GM23338 (cell line): ENCODE data around the gene HSD17B2. TPM values are rescaled to one million over a fixed set of nuclear protein-coding genes. Genes with fewer than 3 reads are reported as not detected.

Experiments used
- ATAC-seq: fragments of 200-7000 bp; cut with Tn5 transposase; 3 replicates; pipeline ENCODE4 v1.9.1; 2020
- DNase-seq: peaks from one replicate; pipeline ENCODE4 v3.0.0-alpha.2; 2015; ENCODE audit warnings: low spot score
- H2AFZ ChIP-seq: fragments of 200-600 bp; sonication (generic); 2 replicates; pipeline ENCODE4 v1.8.0; 2016; ENCODE audit warnings: antibody characterized with exemption, mild to moderate bottlenecking, moderate library complexity
- H3F3A ChIP-seq: fragments of 200-600 bp; sonication (generic); replicated peaks from 2 replicates; pipeline ENCODE4 v1.8.0; 2017; ENCODE audit warnings: antibody characterized with exemption, mixed run types, low read depth
- H3K27ac ChIP-seq: fragments of 200-600 bp; sonication (generic); 2 replicates; pipeline ENCODE4 v1.6.1; 2016; ENCODE audit warnings: low read depth
- H3K27me3 ChIP-seq: fragments of 200-600 bp; sonication (generic); 2 replicates; pipeline ENCODE4 v1.8.0; 2016; ENCODE audit warnings: mild to moderate bottlenecking, mixed run types, moderate library complexity; ENCODE audit not compliant: insufficient read depth
- H3K36me3 ChIP-seq: fragments of 200-600 bp; sonication (generic); 2 replicates; pipeline ENCODE4 v1.8.0; 2016; ENCODE audit warnings: mild to moderate bottlenecking; ENCODE audit not compliant: insufficient read depth
- H3K4me1 ChIP-seq: fragments of 200-600 bp; sonication (generic); 2 replicates; pipeline ENCODE4 v1.8.0; 2016; ENCODE audit warnings: mild to moderate bottlenecking, moderate library complexity; ENCODE audit not compliant: insufficient read depth
- H3K4me2 ChIP-seq: fragments of 200-600 bp; sonication (generic); 2 replicates; pipeline ENCODE4 v1.7.1; 2017; ENCODE audit warnings: mixed run types
- H3K4me3 ChIP-seq: fragments of 200-600 bp; sonication (generic); 2 replicates; pipeline ENCODE4 v1.6.1; 2016; ENCODE audit warnings: mixed run types
- H3K79me2 ChIP-seq: fragments of 200-600 bp; sonication (generic); replicated peaks from 2 replicates; pipeline ENCODE4 v1.8.0; 2017; ENCODE audit warnings: mild to moderate bottlenecking; ENCODE audit not compliant: insufficient read depth
- H3K9me2 ChIP-seq: fragments of 200-600 bp; sonication (generic); 2 replicates; pipeline ENCODE4 v1.8.0; 2017; ENCODE audit not compliant: insufficient read depth
- H4K20me1 ChIP-seq: fragments of 200-600 bp; sonication (generic); replicated peaks from 2 replicates; pipeline ENCODE4 v1.8.0; 2017; ENCODE audit warnings: mild to moderate bottlenecking; ENCODE audit not compliant: insufficient read depth
- H3K27ac Mint-ChIP-seq: 2 replicates; pipeline ENCODE4 v1.8.0; 2020; ENCODE audit warnings: inconsistent platforms, mild to moderate bottlenecking, moderate library complexity, mixed read lengths
- H3K27me3 Mint-ChIP-seq: 3 replicates; pipeline ENCODE4 v1.8.0; 2022; ENCODE audit warnings: low read depth, mild to moderate bottlenecking, moderate library complexity, mixed read lengths, inconsistent platforms; ENCODE audit not compliant: insufficient read depth, poor library complexity
- H3K36me3 Mint-ChIP-seq: 3 replicates; pipeline ENCODE4 v1.8.0; 2021; ENCODE audit warnings: low read depth, mild to moderate bottlenecking, inconsistent platforms, moderate library complexity, mixed read lengths
- H3K4me1 Mint-ChIP-seq: 3 replicates; pipeline ENCODE4 v1.8.0; 2020; ENCODE audit warnings: mild to moderate bottlenecking, inconsistent platforms, mixed read lengths
- H3K4me3 Mint-ChIP-seq: 3 replicates; pipeline ENCODE4 v1.8.0; 2021; ENCODE audit warnings: moderate library complexity, mild to moderate bottlenecking, inconsistent platforms, mixed read lengths
- H3K9me3 Mint-ChIP-seq: 3 replicates; pipeline ENCODE4 v1.8.0; 2020; ENCODE audit warnings: moderate library complexity, mild to moderate bottlenecking, inconsistent platforms, mixed read lengths
- CREB1 ChIP-seq: fragments of 250-450 bp; sonication (Bioruptor Pico); IDR thresholded peaks from 2 replicates; pipeline ENCODE4 v1.5.0; 2020; ENCODE audit warnings: low read depth, mild to moderate bottlenecking, moderate library complexity
- ETS1 ChIP-seq: IDR thresholded peaks from 2 replicates; pipeline ENCODE4 v1.6.1; 2016; ENCODE audit warnings: antibody characterized with exemption
- EZH2 ChIP-seq: fragments of 200-600 bp; sonication (generic); IDR thresholded peaks from one replicate; pipeline ENCODE4 v1.8.0; 2017; ENCODE audit warnings: antibody characterized with exemption, mild to moderate bottlenecking, low read depth; ENCODE audit not compliant: unreplicated experiment
- EZH2phosphoT487 ChIP-seq: fragments of 200-600 bp; sonication (generic); IDR thresholded peaks from one replicate; pipeline ENCODE4 v1.8.1; 2018; ENCODE audit warnings: antibody characterized with exemption; ENCODE audit not compliant: unreplicated experiment
- JUNB ChIP-seq: IDR thresholded peaks from one replicate; pipeline ENCODE4 v1.6.1; 2016; ENCODE audit warnings: antibody characterized with exemption; ENCODE audit not compliant: unreplicated experiment
- NANOG ChIP-seq: IDR thresholded peaks from 2 replicates; pipeline ENCODE4 v1.6.1; 2016; ENCODE audit warnings: antibody characterized with exemption, borderline replicate concordance
- POLR2AphosphoS5 ChIP-seq: IDR thresholded peaks from 2 replicates; pipeline ENCODE4 v1.6.1; 2016; ENCODE audit warnings: antibody characterized with exemption, low read depth
- STAT1 ChIP-seq: IDR thresholded peaks from one replicate; pipeline ENCODE4 v1.6.1; 2016; ENCODE audit warnings: antibody characterized with exemption; ENCODE audit not compliant: unreplicated experiment
- ZNF114 ChIP-seq: fragments of 250-450 bp; sonication (Bioruptor Pico); IDR thresholded peaks from 2 replicates; pipeline ENCODE4 v1.5.0; 2020; ENCODE audit warnings: mild to moderate bottlenecking, moderate library complexity
- ZNF331 ChIP-seq: fragments of 250-450 bp; sonication (Bioruptor Pico); IDR thresholded peaks from 2 replicates; pipeline ENCODE4 v1.5.0; 2020; ENCODE audit warnings: low read depth, mild to moderate bottlenecking, moderate library complexity
- polyA plus RNA-seq: library from polyadenylated mRNA; unstranded; fragments of >200 nt; fragmentation: Nextera tagmentation; extraction: Ambion mirVana; gene quantifications from 2 replicates; pipeline ENCODE4 v1.2.1, GENCODE V29; 2016
- total RNA-seq: library from RNA; depleted of rRNA; stranded (reverse); fragments of >200 nt; shearing (Covaris generic); gene quantifications from 2 replicates; pipeline ENCODE4 v1.2.3, GENCODE V29; 2014
- TF ChIP-seq, protein P1 (sequence below): fragments of 250-450 bp; sonication (Bioruptor Pico); IDR thresholded peaks from 2 replicates; pipeline ENCODE4 v1.5.0; 2020; ENCODE audit warnings: mild to moderate bottlenecking, moderate library complexity
- TF ChIP-seq, protein P2 (sequence below), 2 experiments: fragments of 200-600 bp in 1 of 2; sonication (generic) in 1 of 2; conservative IDR thresholded peaks; 2 replicates each; pipeline versions ENCODE4 v1.5.1 to v1.6.1; 2016 to 2017; ENCODE audit warnings: antibody characterized with exemption in 2 of 2, low read depth in 2 of 2, mild to moderate bottlenecking in 2 of 2, moderate library complexity in 1 of 2

The HSD17B2 gene
- total and polyA plus RNA-seq, 2 experiments from 2014 or later = 0.29 TPM; not detected in 1

DNA sequence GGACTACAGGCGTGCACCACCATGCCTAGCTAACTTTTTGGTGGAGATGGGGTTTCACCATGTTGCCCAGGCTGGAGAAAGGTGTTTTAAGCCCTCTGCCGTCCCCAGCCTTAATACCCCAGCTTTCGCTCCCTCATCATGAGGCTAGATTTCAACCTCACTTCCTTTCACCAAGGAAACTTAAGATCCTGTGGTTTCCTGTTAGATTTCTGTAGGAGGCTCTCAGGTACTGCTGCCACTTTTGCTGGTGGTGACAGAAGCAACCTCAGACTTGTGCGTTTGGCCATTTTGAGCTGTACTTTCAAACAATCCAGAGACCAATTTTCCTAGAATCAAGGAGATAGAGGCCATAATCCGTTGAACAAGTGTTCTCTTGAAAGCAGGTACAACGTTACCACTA lies 98.7 kb downstream of the HSD17B2 start:
- Mint-ChIP-seq H3K4me1 (peaks cover 7% of the 10 kb centered on the region), H3K9me3 (peaks cover 3% of the 10 kb centered on the region; the same call in 1 of the 3 replicates), H3K27ac (no peak overlapping the region), H3K27me3 (peaks cover 2% of the 10 kb centered on the region), H3K4me3 (no peak overlapping the region), H3K36me3 (peaks cover 21% of the 10 kb centered on the region)
- Histone ChIP-seq H3K4me1 (peaks cover 2% of the 10 kb centered on the region; the same call in 1 of the 2 replicates), H4K20me1 (no peaks in the 10 kb centered on the region), H3K4me2 (no peak overlapping the region), H3K4me3 (no peak overlapping the region), H3K79me2 (peaks cover 7% of the 10 kb centered on the region; the same call in 1 of the 2 replicates), H3F3A (no peaks in the 10 kb centered on the region), H3K27me3 (no peaks in the 10 kb centered on the region), H2AFZ (no peak overlapping the region), H3K27ac (no peak overlapping the region), H3K9me2 (no peaks in the 10 kb centered on the region), H3K36me3 (no peaks in the 10 kb centered on the region; the same call in 1 of the 2 replicates)
- DNase-seq = no peak
- TF ChIP-seq NANOG = no peak
- no peak for ATAC-seq

DNA sequence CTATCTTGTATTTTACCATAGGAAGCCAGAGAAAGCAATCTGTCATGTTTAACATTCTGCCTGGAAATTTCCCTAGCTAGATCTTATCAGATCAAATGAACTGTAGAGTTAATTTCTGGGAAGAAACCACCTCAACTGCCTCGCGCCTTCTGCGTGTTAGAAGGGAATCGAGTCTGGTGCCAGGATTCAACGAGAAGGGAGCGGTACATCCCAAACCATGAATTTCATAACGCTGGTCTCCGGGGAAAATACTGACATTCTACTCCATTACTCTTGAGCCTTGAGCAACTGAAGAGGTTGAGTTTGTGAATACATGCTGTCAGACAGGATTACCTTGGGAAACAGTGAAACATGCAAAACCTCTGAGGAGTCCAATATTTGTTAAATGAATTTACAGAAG lies 99.8 kb downstream of the HSD17B2 start:
- no peak overlapping the region for H3K27ac ChIP-seq
- no peaks in the 10 kb centered on the region for H3K9me2 ChIP-seq
- Mint-ChIP-seq H3K4me1 (peaks cover 11% of the 10 kb centered on the region), H3K9me3 (peaks cover 5% of the 10 kb centered on the region; the same call in 1 of the 3 replicates), H3K36me3 (peaks cover 25% of the 10 kb centered on the region), H3K27ac (no peak overlapping the region), H3K4me3 (no peak overlapping the region), H3K27me3 (peaks cover 3% of the 10 kb centered on the region)
- no peaks in the 10 kb centered on the region for H3K27me3 ChIP-seq
- no peak overlapping the region for H2AFZ ChIP-seq
- DNase-seq (no peak), ATAC-seq (no peak)
- no peaks in the 10 kb centered on the region for H3F3A ChIP-seq
- H4K20me1 ChIP-seq = no peaks in the 10 kb centered on the region
- peaks cover 7% of the 10 kb centered on the region; the same call in 1 of the 2 replicates for H3K79me2 ChIP-seq
- H3K4me1 ChIP-seq = peaks cover 5% of the 10 kb centered on the region; the same call in 1 of the 2 replicates
- no peak overlapping the region for H3K4me2 ChIP-seq
- H3K4me3 ChIP-seq = no peak overlapping the region
- H3K36me3 ChIP-seq = no peaks in the 10 kb centered on the region; the same call in 1 of the 2 replicates
- TF ChIP-seq JUNB (no peak), POLR2AphosphoS5 (no peak), ZNF114 (CRISPR knock-in tag) (no peak), NANOG (no peak), STAT1 (no peak), EZH2 (no peak), EZH2phosphoT487 (no peak), ETS1 (no peak), CREB1 (no peak), ZNF331 (CRISPR knock-in tag) (no peak)
- TF ChIP-seq, protein P1, sequence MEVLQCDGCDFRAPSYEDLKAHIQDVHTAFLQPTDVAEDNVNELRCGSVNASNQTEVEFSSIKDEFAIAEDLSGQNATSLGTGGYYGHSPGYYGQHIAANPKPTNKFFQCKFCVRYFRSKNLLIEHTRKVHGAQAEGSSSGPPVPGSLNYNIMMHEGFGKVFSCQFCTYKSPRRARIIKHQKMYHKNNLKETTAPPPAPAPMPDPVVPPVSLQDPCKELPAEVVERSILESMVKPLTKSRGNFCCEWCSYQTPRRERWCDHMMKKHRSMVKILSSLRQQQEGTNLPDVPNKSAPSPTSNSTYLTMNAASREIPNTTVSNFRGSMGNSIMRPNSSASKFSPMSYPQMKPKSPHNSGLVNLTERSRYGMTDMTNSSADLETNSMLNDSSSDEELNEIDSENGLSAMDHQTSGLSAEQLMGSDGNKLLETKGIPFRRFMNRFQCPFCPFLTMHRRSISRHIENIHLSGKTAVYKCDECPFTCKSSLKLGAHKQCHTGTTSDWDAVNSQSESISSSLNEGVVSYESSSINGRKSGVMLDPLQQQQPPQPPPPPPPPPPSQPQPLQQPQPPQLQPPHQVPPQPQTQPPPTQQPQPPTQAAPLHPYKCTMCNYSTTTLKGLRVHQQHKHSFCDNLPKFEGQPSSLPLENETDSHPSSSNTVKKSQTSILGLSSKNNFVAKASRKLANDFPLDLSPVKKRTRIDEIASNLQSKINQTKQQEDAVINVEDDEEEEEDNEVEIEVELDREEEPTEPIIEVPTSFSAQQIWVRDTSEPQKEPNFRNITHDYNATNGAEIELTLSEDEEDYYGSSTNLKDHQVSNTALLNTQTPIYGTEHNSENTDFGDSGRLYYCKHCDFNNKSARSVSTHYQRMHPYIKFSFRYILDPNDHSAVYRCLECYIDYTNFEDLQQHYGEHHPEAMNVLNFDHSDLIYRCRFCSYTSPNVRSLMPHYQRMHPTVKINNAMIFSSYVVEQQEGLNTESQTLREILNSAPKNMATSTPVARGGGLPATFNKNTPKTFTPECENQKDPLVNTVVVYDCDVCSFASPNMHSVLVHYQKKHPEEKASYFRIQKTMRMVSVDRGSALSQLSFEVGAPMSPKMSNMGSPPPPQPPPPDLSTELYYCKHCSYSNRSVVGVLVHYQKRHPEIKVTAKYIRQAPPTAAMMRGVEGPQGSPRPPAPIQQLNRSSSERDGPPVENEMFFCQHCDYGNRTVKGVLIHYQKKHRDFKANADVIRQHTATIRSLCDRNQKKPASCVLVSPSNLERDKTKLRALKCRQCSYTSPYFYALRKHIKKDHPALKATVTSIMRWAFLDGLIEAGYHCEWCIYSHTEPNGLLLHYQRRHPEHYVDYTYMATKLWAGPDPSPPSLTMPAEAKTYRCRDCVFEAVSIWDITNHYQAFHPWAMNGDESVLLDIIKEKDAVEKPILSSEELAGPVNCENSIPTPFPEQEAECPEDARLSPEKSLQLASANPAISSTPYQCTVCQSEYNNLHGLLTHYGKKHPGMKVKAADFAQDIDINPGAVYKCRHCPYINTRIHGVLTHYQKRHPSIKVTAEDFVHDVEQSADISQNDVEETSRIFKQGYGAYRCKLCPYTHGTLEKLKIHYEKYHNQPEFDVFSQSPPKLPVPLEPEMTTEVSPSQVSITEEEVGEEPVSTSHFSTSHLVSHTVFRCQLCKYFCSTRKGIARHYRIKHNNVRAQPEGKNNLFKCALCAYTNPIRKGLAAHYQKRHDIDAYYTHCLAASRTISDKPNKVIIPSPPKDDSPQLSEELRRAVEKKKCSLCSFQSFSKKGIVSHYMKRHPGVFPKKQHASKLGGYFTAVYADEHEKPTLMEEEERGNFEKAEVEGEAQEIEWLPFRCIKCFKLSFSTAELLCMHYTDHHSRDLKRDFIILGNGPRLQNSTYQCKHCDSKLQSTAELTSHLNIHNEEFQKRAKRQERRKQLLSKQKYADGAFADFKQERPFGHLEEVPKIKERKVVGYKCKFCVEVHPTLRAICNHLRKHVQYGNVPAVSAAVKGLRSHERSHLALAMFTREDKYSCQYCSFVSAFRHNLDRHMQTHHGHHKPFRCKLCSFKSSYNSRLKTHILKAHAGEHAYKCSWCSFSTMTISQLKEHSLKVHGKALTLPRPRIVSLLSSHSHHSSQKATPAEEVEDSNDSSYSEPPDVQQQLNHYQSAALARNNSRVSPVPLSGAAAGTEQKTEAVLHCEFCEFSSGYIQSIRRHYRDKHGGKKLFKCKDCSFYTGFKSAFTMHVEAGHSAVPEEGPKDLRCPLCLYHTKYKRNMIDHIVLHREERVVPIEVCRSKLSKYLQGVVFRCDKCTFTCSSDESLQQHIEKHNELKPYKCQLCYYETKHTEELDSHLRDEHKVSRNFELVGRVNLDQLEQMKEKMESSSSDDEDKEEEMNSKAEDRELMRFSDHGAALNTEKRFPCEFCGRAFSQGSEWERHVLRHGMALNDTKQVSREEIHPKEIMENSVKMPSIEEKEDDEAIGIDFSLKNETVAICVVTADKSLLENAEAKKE (CRISPR knock-in tag) = no peak
- TF ChIP-seq, protein P2, sequence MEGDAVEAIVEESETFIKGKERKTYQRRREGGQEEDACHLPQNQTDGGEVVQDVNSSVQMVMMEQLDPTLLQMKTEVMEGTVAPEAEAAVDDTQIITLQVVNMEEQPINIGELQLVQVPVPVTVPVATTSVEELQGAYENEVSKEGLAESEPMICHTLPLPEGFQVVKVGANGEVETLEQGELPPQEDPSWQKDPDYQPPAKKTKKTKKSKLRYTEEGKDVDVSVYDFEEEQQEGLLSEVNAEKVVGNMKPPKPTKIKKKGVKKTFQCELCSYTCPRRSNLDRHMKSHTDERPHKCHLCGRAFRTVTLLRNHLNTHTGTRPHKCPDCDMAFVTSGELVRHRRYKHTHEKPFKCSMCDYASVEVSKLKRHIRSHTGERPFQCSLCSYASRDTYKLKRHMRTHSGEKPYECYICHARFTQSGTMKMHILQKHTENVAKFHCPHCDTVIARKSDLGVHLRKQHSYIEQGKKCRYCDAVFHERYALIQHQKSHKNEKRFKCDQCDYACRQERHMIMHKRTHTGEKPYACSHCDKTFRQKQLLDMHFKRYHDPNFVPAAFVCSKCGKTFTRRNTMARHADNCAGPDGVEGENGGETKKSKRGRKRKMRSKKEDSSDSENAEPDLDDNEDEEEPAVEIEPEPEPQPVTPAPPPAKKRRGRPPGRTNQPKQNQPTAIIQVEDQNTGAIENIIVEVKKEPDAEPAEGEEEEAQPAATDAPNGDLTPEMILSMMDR (conservative IDR thresholded peaks at IDR 0.05; ENCODE audit: low read depth in 2 of 2) = no peak
